Right hindlimb (tissue), 1 donor: ENCODE results near the gene TMEM161A.
"Not testable (repeated sequence)": the region's sequence is repeated elsewhere in the genome, so short reads cannot be mapped to it uniquely, and the experiment has no call there.

Experiments used
- DNase-seq: peaks from one replicate; pipeline ENCODE4 v3.0.0-alpha.2; 2018

TMEM161A gene

GRCh38 chr19:19120308-19121231 lies 17.7 kb downstream of the TMEM161A start:
- peak; percentile 85 for DNase-seq

- no peak for DNase-seq
Measured at GRCh38 chr19:19119325-19120237, 18.7 kb downstream of the TMEM161A start.

DNA sequence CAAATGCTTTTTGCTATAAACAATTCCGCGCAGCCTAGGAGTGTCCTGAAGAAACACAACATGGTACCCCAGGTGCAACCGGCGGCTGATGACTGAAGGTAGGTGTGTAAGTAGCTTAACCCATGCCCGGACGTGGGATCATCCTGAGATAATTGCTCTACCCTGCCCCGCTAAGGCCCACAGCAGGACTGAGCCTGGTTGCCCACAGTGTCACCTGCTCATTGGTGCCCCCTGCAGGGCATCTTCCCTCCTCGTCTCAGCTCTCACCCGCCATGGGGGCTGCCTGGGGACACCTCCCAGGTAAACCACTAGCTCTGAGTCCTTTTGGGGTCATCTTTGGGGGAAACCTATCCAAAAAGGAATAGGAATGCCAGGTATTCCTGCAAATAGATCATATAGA lies 22.3 kb downstream of the TMEM161A start:
- no peak for DNase-seq

- DNase-seq = no peak
Measured at GRCh38 chr19:19113040-19113626, 25.1 kb downstream of the TMEM161A start.

- DNase-seq = no peak
Measured at GRCh38 chr19:19111967-19112580, 26.2 kb downstream of the TMEM161A start.

DNA sequence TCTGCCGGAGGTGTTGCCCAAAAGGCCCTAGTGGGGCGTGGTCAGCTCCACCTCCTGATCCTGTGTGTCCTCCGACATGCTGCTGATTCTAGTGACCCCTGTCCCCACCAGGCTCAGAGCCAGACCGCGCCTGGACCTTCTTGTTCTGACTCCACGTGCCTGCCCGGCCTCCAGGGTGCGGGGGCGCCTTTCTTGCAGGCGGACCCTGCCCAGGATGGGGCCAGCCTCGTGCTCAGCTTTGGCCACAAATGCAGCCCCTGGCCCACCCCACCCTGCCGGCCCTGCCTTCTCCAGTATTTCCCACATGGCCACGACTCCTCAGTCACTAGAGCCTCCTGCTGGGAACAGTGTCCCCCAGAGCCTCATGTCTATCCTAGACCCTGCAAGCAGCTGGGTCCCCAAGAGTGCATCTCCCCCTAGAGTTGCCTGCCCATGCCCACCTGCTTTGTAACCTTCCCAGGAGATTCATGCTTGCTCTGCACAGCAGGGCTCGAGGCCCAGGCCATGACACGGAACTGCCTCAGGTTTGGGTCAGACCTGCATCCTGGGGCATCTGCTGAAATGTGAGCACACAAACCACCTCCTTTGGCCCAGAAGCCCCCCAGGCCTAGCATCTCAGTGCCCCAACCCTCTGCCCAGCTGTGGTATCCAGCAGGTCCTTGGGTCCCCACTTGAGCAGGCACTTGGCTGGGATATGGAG lies 27.0 kb downstream of the TMEM161A start:
- DNase-seq = no peak

DNA sequence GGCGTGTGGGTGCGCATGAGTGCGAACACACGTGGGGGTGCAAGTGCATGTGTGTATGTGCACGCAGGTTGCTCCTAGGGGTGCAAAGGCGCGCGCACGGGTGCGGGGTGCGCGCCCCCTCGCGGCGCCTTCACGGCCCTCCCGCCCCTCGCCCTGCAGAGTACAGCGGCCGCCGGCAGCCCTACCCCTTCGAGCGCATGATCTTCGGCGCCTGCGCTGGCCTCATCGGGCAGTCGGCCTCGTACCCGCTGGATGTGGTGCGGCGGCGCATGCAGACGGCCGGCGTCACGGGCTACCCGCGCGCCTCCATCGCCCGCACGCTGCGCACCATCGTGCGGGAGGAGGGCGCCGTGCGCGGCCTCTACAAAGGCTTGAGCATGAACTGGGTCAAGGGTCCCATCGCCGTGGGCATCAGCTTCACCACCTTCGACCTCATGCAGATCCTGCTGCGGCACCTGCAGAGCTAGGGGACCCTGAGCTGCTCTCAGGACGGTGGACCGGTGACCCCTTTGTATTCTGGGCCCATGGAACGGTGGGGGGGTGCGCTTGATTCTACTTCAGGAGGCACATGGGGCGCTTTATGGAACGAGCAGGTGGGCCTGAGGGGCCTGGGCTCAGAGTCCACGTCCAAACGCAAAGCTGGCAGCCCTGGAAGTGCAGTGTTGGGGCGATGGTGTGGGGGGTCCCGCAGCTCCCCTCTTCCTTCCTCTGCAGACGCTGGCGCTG lies 27.7 kb downstream of the TMEM161A start:
- DNase-seq = no peak

- DNase-seq = no peak
Measured at GRCh38 chr19:19109601-19110000, 28.7 kb downstream of the TMEM161A start.

GRCh38 chr19:19107654-19108053 lies 30.6 kb downstream of the TMEM161A start:
- no peak for DNase-seq

GRCh38 chr19:19106938-19107337 lies 31.3 kb downstream of the TMEM161A start:
- not testable (repeated sequence) for DNase-seq

DNA sequence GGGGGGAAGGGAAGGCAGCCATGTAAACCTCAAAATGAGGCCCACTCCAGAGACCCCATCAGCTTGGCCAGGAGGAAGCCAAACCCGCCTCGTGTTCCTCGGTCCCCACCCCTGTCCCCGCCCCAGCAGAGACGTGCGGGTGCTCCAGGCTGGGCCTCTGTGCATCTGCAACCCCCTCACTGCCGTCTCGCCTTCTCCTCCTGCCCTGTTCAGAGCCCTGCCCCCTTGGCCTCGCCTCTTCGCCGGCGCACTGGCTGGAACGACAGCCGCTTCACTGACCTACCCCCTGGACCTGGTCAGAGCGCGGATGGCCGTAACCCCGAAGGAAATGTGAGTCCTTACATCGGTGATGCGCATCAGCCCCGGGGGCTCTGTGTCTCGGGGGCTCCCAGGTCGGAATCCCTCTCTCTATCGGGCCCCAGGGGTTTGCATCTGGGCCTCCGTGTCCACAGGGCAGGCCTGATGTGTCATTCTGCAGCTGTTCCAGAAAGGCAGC lies 32.2 kb downstream of the TMEM161A start:
- DNase-seq = peak; percentile 64

DNA sequence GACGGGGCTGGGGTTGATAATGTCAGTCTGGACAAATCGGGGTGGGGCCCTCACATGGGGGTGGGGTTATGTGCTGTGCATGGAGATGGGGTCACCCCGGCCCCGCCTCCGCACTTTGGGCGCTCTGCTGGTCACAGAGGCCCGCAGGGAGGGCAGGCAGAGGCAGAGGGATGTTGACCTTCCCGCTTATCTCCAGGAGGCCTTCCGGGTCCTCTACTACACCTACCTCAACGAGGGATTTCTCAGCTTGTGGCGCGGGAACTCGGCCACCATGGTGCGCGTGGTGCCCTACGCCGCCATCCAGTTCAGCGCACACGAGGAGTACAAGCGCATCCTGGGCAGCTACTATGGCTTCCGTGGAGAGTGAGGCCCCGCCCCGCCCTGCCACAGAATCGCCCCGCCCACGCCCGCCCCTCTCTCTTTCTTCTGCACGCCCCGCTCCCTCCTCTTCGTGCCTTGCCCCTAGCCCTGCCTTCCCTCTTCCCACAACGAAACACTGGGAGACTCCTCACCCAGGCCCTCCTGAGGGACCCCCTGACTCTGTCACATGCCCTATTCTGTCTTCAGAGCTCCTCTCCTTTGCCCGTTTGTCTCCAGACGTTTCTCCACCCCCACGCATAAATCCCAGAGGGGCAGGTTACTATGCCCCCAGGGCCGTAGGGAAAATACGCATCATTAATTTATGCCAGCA lies 32.8 kb downstream of the TMEM161A start:
- DNase-seq = peak; percentile 81

DNA sequence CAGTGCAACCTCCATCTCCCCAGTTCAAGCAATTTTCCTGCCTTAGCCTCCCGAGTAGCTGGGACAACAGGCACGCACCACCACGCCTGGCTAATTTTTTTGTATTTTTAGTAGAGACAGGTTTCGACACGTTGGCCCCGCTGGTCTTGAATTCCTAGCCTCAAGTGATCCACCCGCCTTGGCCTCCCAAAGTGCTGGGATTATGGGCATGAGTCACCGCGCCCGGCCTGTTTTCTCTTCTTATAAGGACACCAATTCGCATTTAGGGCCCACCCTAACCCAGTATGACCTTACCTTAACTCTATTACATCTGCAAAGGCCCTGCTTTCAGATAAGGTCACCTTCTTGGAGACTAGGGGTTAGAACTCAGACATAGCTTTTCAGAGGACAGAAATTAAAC lies 35.1 kb downstream of the TMEM161A start:
- DNase-seq = no peak

GRCh38 chr19:19102566-19102965 lies 35.7 kb downstream of the TMEM161A start:
- DNase-seq = not testable (repeated sequence)

- no peak for DNase-seq
Measured at GRCh38 chr19:19101540-19101939, 36.7 kb downstream of the TMEM161A start.

DNA sequence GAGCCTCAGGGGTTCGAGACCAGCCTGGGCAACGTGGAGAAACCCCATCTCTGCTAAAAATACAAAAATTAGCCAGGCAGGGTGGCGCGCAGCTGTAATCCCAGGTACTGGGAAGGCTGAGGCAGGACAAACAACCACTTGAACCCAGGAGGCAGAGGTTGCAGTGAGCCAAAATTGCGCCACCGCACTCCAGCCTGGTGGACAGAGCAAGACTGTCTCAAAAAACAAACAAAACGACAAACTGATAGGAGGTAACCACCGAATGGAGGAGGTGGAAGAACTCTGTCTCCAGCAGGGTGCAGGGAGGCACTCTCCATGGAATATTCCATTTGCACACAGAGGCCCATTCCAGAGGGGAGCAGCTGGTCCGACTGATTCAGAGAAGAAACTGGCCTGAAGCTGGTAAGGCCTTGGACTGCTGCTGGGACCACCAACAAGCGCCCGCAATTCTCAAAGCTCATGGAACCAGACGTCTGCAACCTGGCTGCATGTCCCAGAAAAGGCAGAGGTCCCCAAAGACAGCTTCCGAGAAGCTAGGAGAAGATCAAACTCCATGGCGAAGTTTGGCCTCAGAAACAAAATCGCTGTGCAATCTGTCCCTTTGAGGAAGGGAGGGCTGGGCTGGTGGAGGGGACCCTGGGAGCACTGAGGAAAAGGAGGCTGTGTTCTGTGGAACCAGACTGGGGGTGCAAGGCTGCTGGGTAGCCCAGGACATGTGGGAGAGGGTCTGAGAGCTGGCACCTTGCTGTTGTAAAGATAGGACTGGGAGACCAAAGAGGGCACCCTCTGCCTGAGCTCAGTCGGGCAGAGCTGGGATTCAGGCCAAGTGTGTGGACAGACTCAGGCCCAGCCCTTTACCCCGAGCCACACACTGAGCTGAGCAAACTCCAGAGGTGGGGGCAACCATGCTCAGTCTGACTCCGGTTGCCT lies 39.3 kb downstream of the TMEM161A start:
- no peak for DNase-seq

- DNase-seq = no peak
Measured at GRCh38 chr19:19098084-19098702, 40.1 kb downstream of the TMEM161A start.

- no peak for DNase-seq
Measured at GRCh38 chr19:19096641-19097627, 41.3 kb downstream of the TMEM161A start.
